HepG2 (cell line): Measurements from ENCODE around the gene CTTNBP2NL. TPM values are rescaled to one million over a fixed set of nuclear protein-coding genes. Genes with fewer than 3 reads are reported as not detected.
"Not testable (repeated sequence)": the region's sequence is repeated elsewhere in the genome, so short reads cannot be mapped to it uniquely, and the experiment has no call there.

Experiments used
- ATAC-seq: fragments of 200-7000 bp; cut with Tn5 transposase; 3 replicates; pipeline ENCODE4 v1.9.1; 2020; ENCODE audit warnings: mild to moderate bottlenecking, moderate library complexity
- BruUV-seq: library from RNA; stranded (reverse); fragments of 400-500 nt; replicated peaks from 2 replicates; lab custom pipeline; 2021; lab: Mats Ljungman, UMichigan
- CTCF ChIA-PET: fragments of 300-600 bp; formaldehyde crosslinking; extraction: SDS; loops from one replicate; lab custom pipeline; 2021; ENCODE audit warnings: low total read pairs, inconsistent platforms, low intra/inter-chr PET ratio; lab: Yijun Ruan, JAX
- POLR2A ChIA-PET: fragments of 350-600 bp; sonication (Branson Sonifier 250); formaldehyde crosslinking; loops from one replicate; lab custom pipeline; 2020; ENCODE audit warnings: antibody characterized with exemption, inconsistent platforms; lab: Yijun Ruan, JAX
- DNase-seq: peaks from one replicate; pipeline ENCODE4 v3.0.0-alpha.2; 2015; ENCODE audit warnings: low spot score
- FAIRE-seq: peaks from 3 replicates; lab custom pipeline; 2011; peaks lifted over from hg19 to GRCh38; lab: Jason Lieb, UNC
- H2AFZ ChIP-seq: one replicate; pipeline ENCODE4 v1.6.1; 2011; ENCODE audit warnings: low read length, inconsistent platforms
- H3K27ac ChIP-seq: fragments of 300-600 bp; 3 replicates; pipeline ENCODE4 v1.8.0; 2011; ENCODE audit warnings: mixed run types, mild to moderate bottlenecking, mixed read lengths, low read length, inconsistent platforms; ENCODE audit not compliant: insufficient read depth; ENCODE audit errors: extremely low read length
- H3K27me3 ChIP-seq, 2 experiments: fragments of 200-600 bp in 1 of 2; 2 replicates in 1 of 2; 3 replicates in 1 of 2; pipeline versions ENCODE4 v1.6.0 to v1.8.0; 2011; ENCODE audit warnings: low read length in 2 of 2, mild to moderate bottlenecking in 2 of 2, moderate library complexity in 2 of 2, inconsistent platforms in 1 of 2; ENCODE audit not compliant: insufficient read depth in 2 of 2, control insufficient read depth in 1 of 2
- H3K36me3 ChIP-seq, 2 experiments: fragments of 200-600 bp in 1 of 2; replicated peaks in 1 of 2; 2 replicates in 1 of 2; 3 replicates in 1 of 2; pipeline versions ENCODE4 v1.5.1 to v1.8.0; 2011; ENCODE audit warnings: low read length in 2 of 2, inconsistent platforms in 1 of 2; ENCODE audit not compliant: insufficient read depth in 2 of 2, control insufficient read depth in 1 of 2
- H3K4me1 ChIP-seq: 2 replicates; pipeline ENCODE4 v1.5.1; 2012; ENCODE audit warnings: low read length, inconsistent platforms; ENCODE audit not compliant: insufficient read depth
- H3K4me2 ChIP-seq: 2 replicates; pipeline ENCODE4 v1.6.0; 2011; ENCODE audit warnings: low read depth, low read length, inconsistent platforms
- H3K4me3 ChIP-seq, 3 experiments: fragments of 200-600 bp in 1 of 3; sonication (generic), shearing (Covaris generic) in 1 of 3; replicated peaks in 1 of 3; 2 replicates each; pipeline ENCODE4 v1.5.1; 2011 to 2016; ENCODE audit warnings: low read length in 3 of 3, inconsistent platforms in 2 of 3, low read depth in 2 of 3, mild to moderate bottlenecking in 2 of 3, control low read depth in 1 of 3, mixed read lengths in 1 of 3; ENCODE audit not compliant: insufficient read depth in 1 of 3
- H3K79me2 ChIP-seq: one replicate; pipeline ENCODE4 v1.6.1; 2011; ENCODE audit warnings: low read length, inconsistent platforms; ENCODE audit not compliant: insufficient read depth
- H3K9ac ChIP-seq: 2 replicates; pipeline ENCODE4 v1.6.0; 2011; ENCODE audit warnings: mild to moderate bottlenecking, low read depth, low read length, inconsistent platforms; ENCODE audit not compliant: insufficient read depth
- H3K9me3 ChIP-seq: 2 replicates; pipeline ENCODE4 v1.5.1; 2012; ENCODE audit warnings: mild to moderate bottlenecking, low read length
- H4K20me1 ChIP-seq: 2 replicates; pipeline ENCODE4 v1.6.0; 2011; ENCODE audit warnings: inconsistent platforms, mild to moderate bottlenecking, low read length, moderate library complexity; ENCODE audit not compliant: insufficient read depth
- E2F2 ChIP-seq: sonication (generic); formaldehyde crosslinking; IDR thresholded peaks from 2 replicates; pipeline ENCODE4 v1.4.0; 2020; ENCODE audit warnings: missing genetic modification reagents, borderline replicate concordance
- TOPORS ChIP-seq: sonication (generic); formaldehyde crosslinking; IDR thresholded peaks from 2 replicates; pipeline ENCODE4 v1.8.0; 2023; ENCODE audit warnings: mild to moderate bottlenecking, missing genetic modification reagents
- ZBTB20 ChIP-seq: sonication (generic); formaldehyde crosslinking; IDR thresholded peaks from 2 replicates; pipeline ENCODE4 v1.8.1; 2023; ENCODE audit warnings: missing genetic modification reagents, low read depth, mild to moderate bottlenecking, borderline replicate concordance
- ZNF772 ChIP-seq: sonication (generic); formaldehyde crosslinking; IDR thresholded peaks from 2 replicates; pipeline ENCODE4 v1.5.0; 2020; ENCODE audit warnings: mild to moderate bottlenecking, missing genetic modification reagents
- WGBS: methylation state at CpG from one replicate; pipeline ENCODE4 v1.1.6; 2017; ENCODE audit warnings: low lambda C conversion rate; 5-methylcytosine and 5-hydroxymethylcytosine counted together
- in situ Hi-C: cut with HindIII; loops from 2 replicates; pipeline ENCODE4 v1.10.0; 2017; ENCODE audit warnings: low pct_unique_long_range_greater_than_20kb; ENCODE audit not compliant: extremely low pct_ligation_motif_present
- intact Hi-C: fragments of 100-400 bp; cut with micrococcal nuclease; formaldehyde crosslinking; loops from one replicate; pipeline ENCODE4 v1.10.0; 2022; ENCODE audit not compliant: unreplicated experiment
- polyA plus RNA-seq, 8 experiments: library from polyadenylated mRNA; depleted of rRNA in 3 of 8; stranded (reverse) in 7 of 8; unstranded in 1 of 8; fragments of >200 nt; fragmentation: Illumina TruSeq in 4 of 8; extraction: Trizol in 4 of 8; gene quantifications; 2 replicates each; pipeline versions ENCODE4 v1.2.1 to v1.2.3, GENCODE V29; 2011 to 2016; ENCODE audit warnings: low read depth in 4 of 8, missing spikeins in 1 of 8, mixed read lengths in 1 of 8; ENCODE audit not compliant: insufficient read depth in 1 of 8
- total RNA-seq, 5 experiments: library from RNA; depleted of rRNA; stranded (reverse); fragments of >200 nt; fragmentation: Illumina TruSeq; extraction: Trizol; gene quantifications; 2 replicates each; pipeline ENCODE4 v1.2.3, GENCODE V29; 2016; ENCODE audit warnings: low read depth in 1 of 5
- TF ChIP-seq, protein P1 (sequence below): fragments of 450-650 bp; IDR thresholded peaks from 2 replicates; pipeline ENCODE4 v1.6.1; 2017; ENCODE audit warnings: mild to moderate bottlenecking

CTTNBP2NL gene
- total and polyA plus RNA-seq, 2 of the 13 experiments (the other 11 are each of a cell fraction or from before 2014, with no cell fraction given), result 2.1 to 4.1 TPM

GRCh38 chr1:112436384-112437156, 40.6 kb downstream of the CTTNBP2NL start (continued):
- TF ChIP-seq, protein P1, sequence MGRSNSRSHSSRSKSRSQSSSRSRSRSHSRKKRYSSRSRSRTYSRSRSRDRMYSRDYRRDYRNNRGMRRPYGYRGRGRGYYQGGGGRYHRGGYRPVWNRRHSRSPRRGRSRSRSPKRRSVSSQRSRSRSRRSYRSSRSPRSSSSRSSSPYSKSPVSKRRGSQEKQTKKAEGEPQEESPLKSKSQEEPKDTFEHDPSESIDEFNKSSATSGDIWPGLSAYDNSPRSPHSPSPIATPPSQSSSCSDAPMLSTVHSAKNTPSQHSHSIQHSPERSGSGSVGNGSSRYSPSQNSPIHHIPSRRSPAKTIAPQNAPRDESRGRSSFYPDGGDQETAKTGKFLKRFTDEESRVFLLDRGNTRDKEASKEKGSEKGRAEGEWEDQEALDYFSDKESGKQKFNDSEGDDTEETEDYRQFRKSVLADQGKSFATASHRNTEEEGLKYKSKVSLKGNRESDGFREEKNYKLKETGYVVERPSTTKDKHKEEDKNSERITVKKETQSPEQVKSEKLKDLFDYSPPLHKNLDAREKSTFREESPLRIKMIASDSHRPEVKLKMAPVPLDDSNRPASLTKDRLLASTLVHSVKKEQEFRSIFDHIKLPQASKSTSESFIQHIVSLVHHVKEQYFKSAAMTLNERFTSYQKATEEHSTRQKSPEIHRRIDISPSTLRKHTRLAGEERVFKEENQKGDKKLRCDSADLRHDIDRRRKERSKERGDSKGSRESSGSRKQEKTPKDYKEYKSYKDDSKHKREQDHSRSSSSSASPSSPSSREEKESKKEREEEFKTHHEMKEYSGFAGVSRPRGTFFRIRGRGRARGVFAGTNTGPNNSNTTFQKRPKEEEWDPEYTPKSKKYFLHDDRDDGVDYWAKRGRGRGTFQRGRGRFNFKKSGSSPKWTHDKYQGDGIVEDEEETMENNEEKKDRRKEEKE, result no peak
- TF ChIP-seq TOPORS (CRISPR knock-in tag) (no peak), ZBTB20 (CRISPR knock-in tag) (no peak), ZNF772 (CRISPR knock-in tag) (no peak), E2F2 (CRISPR knock-in tag) (no peak)

GRCh38 chr1:112438156-112438555, 42.1 kb downstream of the CTTNBP2NL start:
- H3K27ac ChIP-seq, H3K79me2 ChIP-seq, BruUV-seq, ATAC-seq, H3K9ac ChIP-seq, in situ Hi-C loops, CTCF ChIA-PET, H3K27me3 ChIP-seq, H2AFZ ChIP-seq, H3K4me1 ChIP-seq, POLR2A ChIA-PET, H3K9me3 ChIP-seq, H3K36me3 ChIP-seq, H3K4me3 ChIP-seq, H4K20me1 ChIP-seq, intact Hi-C loops, H3K4me2 ChIP-seq, FAIRE-seq, DNase-seq: not testable (repeated sequence)
- 100% methylated on average over 2 of the region's 2 CpGs for WGBS
